ENCODE measurements around the gene EFHD2.
A peak's percentile ranks its signal among the peaks of the same experiment; 100 is the strongest.

EFHD2 gene, protein sequence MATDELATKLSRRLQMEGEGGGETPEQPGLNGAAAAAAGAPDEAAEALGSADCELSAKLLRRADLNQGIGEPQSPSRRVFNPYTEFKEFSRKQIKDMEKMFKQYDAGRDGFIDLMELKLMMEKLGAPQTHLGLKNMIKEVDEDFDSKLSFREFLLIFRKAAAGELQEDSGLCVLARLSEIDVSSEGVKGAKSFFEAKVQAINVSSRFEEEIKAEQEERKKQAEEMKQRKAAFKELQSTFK

DNA sequence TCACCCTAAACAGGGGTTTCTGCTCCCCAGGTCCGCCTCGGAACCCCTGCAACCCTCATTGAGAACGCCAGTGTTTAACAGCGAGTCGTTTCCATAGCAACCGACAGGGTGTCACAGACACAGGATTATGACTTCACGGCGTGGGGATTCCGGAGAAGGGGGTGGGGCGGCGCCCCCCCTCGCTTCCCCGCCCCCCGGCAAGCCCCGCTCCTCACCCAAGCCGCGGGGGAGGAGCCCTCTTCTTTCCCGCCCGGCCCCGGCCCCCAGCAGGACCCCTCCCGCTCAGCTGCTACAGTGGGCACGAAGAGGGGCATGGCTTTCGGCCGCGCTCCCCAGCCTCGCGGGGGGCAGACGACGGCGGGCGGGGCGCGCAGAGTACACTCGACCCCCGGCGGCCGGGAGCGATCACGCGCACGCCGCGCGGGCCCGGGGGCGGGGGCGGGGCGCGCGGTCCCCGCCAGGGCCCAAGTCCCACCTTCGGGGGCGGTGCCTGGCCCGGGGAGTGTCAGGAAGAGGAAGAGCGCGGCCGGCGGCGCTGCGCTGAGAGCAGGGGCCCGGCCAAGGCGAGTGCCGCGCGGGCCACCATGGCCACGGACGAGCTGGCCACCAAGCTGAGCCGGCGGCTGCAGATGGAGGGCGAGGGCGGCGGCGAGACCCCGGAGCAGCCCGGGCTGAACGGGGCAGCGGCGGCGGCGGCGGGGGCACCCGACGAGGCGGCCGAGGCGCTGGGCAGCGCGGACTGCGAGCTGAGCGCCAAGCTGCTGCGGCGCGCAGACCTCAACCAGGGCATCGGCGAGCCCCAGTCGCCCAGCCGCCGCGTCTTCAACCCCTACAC is at the start of gene EFHD2:
Gene EFHD2 (plus strand): TSS at position 501 of the 835 bp plus-strand sequence. CDS start 84 bp downstream, at position 585.
- peak within 1 kb of the TSS; percentile 84 for H3K4me3 ChIP-seq (ENCODE audit: low read length)
- DNase-seq (ENCODE audit: low read depth) = peak; percentile 66
- TF ChIP-seq, protein P1, sequence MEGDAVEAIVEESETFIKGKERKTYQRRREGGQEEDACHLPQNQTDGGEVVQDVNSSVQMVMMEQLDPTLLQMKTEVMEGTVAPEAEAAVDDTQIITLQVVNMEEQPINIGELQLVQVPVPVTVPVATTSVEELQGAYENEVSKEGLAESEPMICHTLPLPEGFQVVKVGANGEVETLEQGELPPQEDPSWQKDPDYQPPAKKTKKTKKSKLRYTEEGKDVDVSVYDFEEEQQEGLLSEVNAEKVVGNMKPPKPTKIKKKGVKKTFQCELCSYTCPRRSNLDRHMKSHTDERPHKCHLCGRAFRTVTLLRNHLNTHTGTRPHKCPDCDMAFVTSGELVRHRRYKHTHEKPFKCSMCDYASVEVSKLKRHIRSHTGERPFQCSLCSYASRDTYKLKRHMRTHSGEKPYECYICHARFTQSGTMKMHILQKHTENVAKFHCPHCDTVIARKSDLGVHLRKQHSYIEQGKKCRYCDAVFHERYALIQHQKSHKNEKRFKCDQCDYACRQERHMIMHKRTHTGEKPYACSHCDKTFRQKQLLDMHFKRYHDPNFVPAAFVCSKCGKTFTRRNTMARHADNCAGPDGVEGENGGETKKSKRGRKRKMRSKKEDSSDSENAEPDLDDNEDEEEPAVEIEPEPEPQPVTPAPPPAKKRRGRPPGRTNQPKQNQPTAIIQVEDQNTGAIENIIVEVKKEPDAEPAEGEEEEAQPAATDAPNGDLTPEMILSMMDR (conservative IDR thresholded peaks at IDR 0.05; ENCODE audit: low read length) = no peak

DNA sequence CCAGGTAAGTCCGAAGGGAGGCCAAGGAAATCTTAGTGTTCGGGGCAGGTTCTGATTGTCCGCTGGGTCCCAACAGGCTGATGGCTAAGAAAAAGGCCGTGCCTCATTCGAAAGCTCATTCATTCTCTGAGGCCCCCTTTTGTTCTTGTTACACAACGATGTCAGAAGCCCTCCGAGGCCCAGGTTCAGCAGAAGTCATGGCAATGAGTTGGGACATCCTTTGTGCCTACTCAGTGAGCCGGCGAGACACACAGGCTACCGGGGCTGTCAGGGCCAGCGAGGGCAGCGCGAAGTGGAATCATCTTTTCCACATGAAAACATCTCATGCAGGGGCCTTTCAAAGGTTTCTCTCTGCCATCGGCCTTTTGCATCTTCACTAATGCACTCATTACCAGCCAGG is 49.0 kb upstream of the EFHD2 start:
- TF ChIP-seq, protein P1 (conservative IDR thresholded peaks at IDR 0.05; ENCODE audit: low read length) = no peak
- H3K4me3 ChIP-seq (ENCODE audit: low read length) = no peak overlapping the region
- DNase-seq (ENCODE audit: low read depth) = no peak

DNA sequence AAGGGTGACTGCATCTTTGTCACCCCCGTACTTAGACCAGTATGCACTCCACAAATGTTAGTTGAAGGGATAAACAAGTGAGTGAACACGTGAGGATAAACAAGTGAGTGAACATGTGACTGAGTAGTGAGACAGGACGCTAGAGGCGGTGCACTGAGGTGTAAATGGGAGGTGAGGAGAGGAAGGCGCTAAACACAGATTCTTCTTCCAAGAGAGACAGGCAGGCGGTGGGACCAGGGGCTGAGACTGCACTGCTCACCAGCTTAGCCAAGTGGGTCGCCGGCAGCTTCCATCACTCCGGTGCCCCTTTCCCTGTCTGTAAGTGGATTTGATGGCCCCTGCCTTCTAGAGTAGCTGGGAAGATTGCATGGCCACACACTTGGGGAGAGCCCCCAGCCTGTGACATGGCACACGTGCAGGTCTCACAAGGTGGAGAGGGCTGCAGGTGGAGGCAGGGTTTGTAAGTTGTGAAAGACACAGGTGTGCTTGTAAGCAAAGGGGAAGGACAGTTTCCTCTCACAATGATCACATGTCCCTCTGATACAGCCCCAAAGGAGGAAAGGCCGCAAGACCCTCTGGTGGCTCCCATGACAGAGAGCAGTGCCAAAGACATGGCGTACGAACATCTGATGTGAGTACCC is 47.5 kb upstream of the EFHD2 start:
- H3K4me3 ChIP-seq (ENCODE audit: low read length) = no peak overlapping the region
- no peak for DNase-seq (ENCODE audit: low read depth)
- TF ChIP-seq, protein P1 (conservative IDR thresholded peaks at IDR 0.05; ENCODE audit: low read length) = no peak

DNA sequence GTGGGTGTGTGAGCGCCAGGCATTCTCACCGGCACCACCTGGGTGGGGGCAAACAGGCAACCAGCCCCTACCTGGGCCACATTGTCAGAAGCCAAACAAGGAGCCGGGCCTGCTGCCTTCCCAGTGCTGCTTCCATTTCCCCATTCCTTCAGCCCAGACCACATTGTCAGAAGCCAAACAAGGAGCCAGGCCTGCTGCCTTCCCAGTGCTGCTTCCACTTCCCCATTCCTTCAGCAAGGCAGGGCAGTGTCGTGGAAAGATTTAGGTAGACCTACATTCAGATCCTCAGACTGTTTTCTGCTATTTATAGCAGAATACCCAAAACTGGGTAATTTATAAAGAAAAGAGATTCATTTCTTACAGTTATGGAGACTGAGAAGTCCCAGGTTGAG is 47.0 kb upstream of the EFHD2 start:
- no peak overlapping the region for H3K4me3 ChIP-seq (ENCODE audit: low read length)
- no peak for DNase-seq (ENCODE audit: low read depth)
- TF ChIP-seq, protein P1 (conservative IDR thresholded peaks at IDR 0.05; ENCODE audit: low read length) = no peak

DNA sequence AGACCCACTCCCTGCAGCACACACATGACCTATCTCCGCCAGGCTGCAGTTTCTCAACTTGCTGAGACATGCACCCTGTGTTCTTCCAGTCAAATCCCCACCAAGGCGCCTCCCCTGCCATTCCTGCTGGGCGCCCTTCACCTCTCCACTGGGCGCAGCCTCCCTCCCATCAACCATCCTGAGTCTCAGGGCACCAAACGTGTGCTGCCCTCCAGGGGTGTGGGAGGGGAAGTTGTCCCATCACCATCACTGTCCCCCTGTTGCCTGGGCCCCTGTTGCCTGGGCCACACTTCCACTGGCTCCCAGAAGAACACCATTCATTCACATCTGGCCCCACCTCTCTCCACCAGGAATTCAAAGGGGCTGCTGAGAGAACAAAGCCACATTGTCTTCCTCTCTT is 44.9 kb upstream of the EFHD2 start:
- TF ChIP-seq, protein P1 (conservative IDR thresholded peaks at IDR 0.05; ENCODE audit: low read length) = no peak
- DNase-seq (ENCODE audit: low read depth) = no peak
- no peak overlapping the region for H3K4me3 ChIP-seq (ENCODE audit: low read length)

DNA sequence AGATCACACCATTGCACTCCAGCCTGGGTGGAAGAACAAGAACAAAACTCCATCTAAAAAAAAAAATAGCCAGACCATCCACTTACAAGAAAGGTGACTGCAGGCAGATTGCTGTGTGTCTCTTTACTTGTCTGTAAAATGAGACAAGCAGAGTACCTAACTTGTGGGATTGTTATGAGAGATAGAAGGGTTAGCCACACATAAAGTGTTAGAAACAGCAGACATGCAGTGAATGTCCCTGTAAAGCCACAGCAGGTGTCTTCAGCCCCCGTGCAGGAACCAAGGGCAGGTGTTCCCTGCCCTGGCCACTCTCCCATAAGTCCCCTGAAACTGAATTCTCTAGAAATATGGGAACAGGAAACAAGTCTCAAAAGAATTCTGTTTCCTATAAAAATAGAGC is 40.8 kb upstream of the EFHD2 start:
- H3K4me3 ChIP-seq (ENCODE audit: low read length) = no peak overlapping the region
- DNase-seq (ENCODE audit: low read depth) = no peak
- TF ChIP-seq, protein P1 (conservative IDR thresholded peaks at IDR 0.05; ENCODE audit: low read length) = no peak

Data from AG10803 (cell line).